ENCODE data around the gene PRSS21. TPM values are rescaled to one million over a fixed set of nuclear protein-coding genes. Genes with fewer than 3 reads are reported as not detected.

PRSS21 gene
- total and polyA plus RNA-seq, 7 donors: 0.58 TPM; not detected in 6

- WGBS, 2 donors: 80 to 82% methylated on average over 15 of the region's 15 CpGs
- H3K27me3 ChIP-seq: peaks cover 0 to 38% (median 0%) of the 10 kb centered on the region in 3 donors
- H3K4me3 ChIP-seq: no peak overlapping the region
- intact Hi-C loops (cut with DNase I): no loop called here
- TF ChIP-seq EP300 (IDR thresholded peaks at IDR 0.05): no peak
- no peak for TF ChIP-seq POLR2A (IDR thresholded peaks at IDR 0.05)
- TF ChIP-seq POLR2AphosphoS5 (IDR thresholded peaks at IDR 0.05): no peak
- no peak for TF ChIP-seq CTCF (IDR thresholded peaks at IDR 0.05)
- H3K27ac ChIP-seq: no peak overlapping the region
- no peaks in the 10 kb centered on the region for H3K9me3 ChIP-seq
- no peaks in the 10 kb centered on the region for H3K36me3 ChIP-seq
- DNase-seq: peak; percentile 48
- H3K4me1 ChIP-seq: no peaks in the 10 kb centered on the region
These were observed 10.3 kb downstream of the PRSS21 start for GRCh38 chr16:2827374-2827791.

GRCh38 chr16:2827831-2828520 is 10.9 kb downstream of the PRSS21 start:
- Histone ChIP-seq H3K4me1 (no peaks in the 10 kb centered on the region), H3K4me3 (no peak overlapping the region), H3K36me3 (no peaks in the 10 kb centered on the region), H3K9me3 (no peaks in the 10 kb centered on the region), H3K27me3 (peaks cover 0 to 44% (median 0%) of the 10 kb centered on the region in 3 donors), H3K27ac (no peak overlapping the region)
- intact Hi-C loops (cut with DNase I): no loop called here
- peak; percentile 26 for DNase-seq
- no peak for TF ChIP-seq POLR2AphosphoS5 (IDR thresholded peaks at IDR 0.05)
- TF ChIP-seq POLR2A (IDR thresholded peaks at IDR 0.05): no peak
- TF ChIP-seq EP300 (IDR thresholded peaks at IDR 0.05): no peak
- no peak for TF ChIP-seq CTCF (IDR thresholded peaks at IDR 0.05)
- WGBS, 2 donors: 87 to 88% methylated on average over 14 of the region's 14 CpGs

- WGBS, 2 donors: 89 to 91% methylated on average over 8 of the region's 8 CpGs
- no peak overlapping the region for H3K27ac ChIP-seq
- peaks cover 0 to 44% (median 0%) of the 10 kb centered on the region in 3 donors for H3K27me3 ChIP-seq
- no peak overlapping the region for H3K4me3 ChIP-seq
- TF ChIP-seq POLR2A (IDR thresholded peaks at IDR 0.05): no peak
- no peak for TF ChIP-seq POLR2AphosphoS5 (IDR thresholded peaks at IDR 0.05)
- TF ChIP-seq CTCF (IDR thresholded peaks at IDR 0.05): no peak
- no peak for TF ChIP-seq EP300 (IDR thresholded peaks at IDR 0.05)
- H3K9me3 ChIP-seq: no peaks in the 10 kb centered on the region
- intact Hi-C loops (cut with DNase I): no loop called here
- no peak for DNase-seq
- no peaks in the 10 kb centered on the region for H3K4me1 ChIP-seq
- no peaks in the 10 kb centered on the region for H3K36me3 ChIP-seq
These were observed 11.4 kb downstream of the PRSS21 start for GRCh38 chr16:2828521-2828840.

- TF ChIP-seq POLR2A (IDR thresholded peaks at IDR 0.05): no peak
- no peak for TF ChIP-seq POLR2AphosphoS5 (IDR thresholded peaks at IDR 0.05)
- TF ChIP-seq EP300 (IDR thresholded peaks at IDR 0.05): no peak
- no peak for TF ChIP-seq CTCF (IDR thresholded peaks at IDR 0.05)
- Histone ChIP-seq H3K27me3 (peaks cover 0 to 42% (median 0%) of the 10 kb centered on the region in 3 donors), H3K9me3 (no peaks in the 10 kb centered on the region), H3K27ac (no peak overlapping the region), H3K36me3 (no peaks in the 10 kb centered on the region), H3K4me3 (no peak overlapping the region), H3K4me1 (no peaks in the 10 kb centered on the region)
- DNase-seq: no peak
- intact Hi-C loops (cut with DNase I): no loop called here
- WGBS, 2 donors: 91 to 94% methylated on average over 17 of the region's 17 CpGs
These were observed 11.9 kb downstream of the PRSS21 start for GRCh38 chr16:2828876-2829430.

Data from sigmoid colon (tissue), 7 donors.